Esophagus squamous epithelium (tissue), 5 donors: Measurements from ENCODE around the gene BUD23. TPM values are rescaled to one million over a fixed set of nuclear protein-coding genes. Genes with fewer than 3 reads are reported as not detected.

Experiments used
- DNase-seq: peaks from one replicate; lab custom pipeline; 2025; lab: John Stamatoyannopoulos, UW
- H3K27ac ChIP-seq, 4 donors: fragments of 200-600 bp; sonication (generic); one replicate each; pipeline ENCODE4 v1.5.1; 2016 to 2019; ENCODE audit warnings: mild to moderate bottlenecking in 1 of 4
- H3K27me3 ChIP-seq, 4 donors: fragments of 200-600 bp; sonication (generic); 1 replicate in 3 of 4; 2 replicates in 1 of 4; pipeline versions ENCODE4 v1.5.1 to v1.6.0; 2017 to 2021; ENCODE audit warnings: antibody characterized with exemption in 1 of 4
- H3K36me3 ChIP-seq, 3 donors: fragments of 200-600 bp; sonication (generic); one replicate each; pipeline ENCODE4 v1.5.1; 2016 to 2019
- H3K4me1 ChIP-seq, 3 donors: fragments of 200-600 bp; sonication (generic); one replicate each; pipeline ENCODE4 v1.5.1; 2017 to 2019
- H3K4me3 ChIP-seq, 4 donors: fragments of 200-600 bp; sonication (generic); 1 replicate in 3 of 4; 2 replicates in 1 of 4; pipeline ENCODE4 v1.5.1; 2016 to 2019; ENCODE audit warnings: mild to moderate bottlenecking in 2 of 4, moderate library complexity in 1 of 4
- H3K9me3 ChIP-seq, 3 donors: fragments of 200-600 bp; sonication (generic); one replicate each; pipeline ENCODE4 v1.5.1; 2016 to 2019
- POLR2A ChIP-seq, 4 donors: fragments of 450-650 bp; IDR thresholded peaks; one replicate each; pipeline ENCODE4 v1.6.1; 2017; ENCODE audit warnings: antibody characterized with exemption in 4 of 4, mild to moderate bottlenecking in 4 of 4, moderate library complexity in 3 of 4
- WGBS, 2 donors: methylation state at CpG; one replicate each; pipeline ENCODE4 v1.1.5; 2018; 5-methylcytosine and 5-hydroxymethylcytosine counted together
- intact Hi-C: fragments of 100-400 bp; cut with DNase I; formaldehyde crosslinking; loops from one replicate; pipeline ENCODE4 v1.15.0; 2022
- total RNA-seq, 4 donors: library from RNA; depleted of rRNA; stranded (reverse); fragments of >200 nt; gene quantifications; one replicate each; pipeline ENCODE4 v1.1.0, GENCODE V29; 2016
- TF ChIP-seq, protein P1 (sequence below), 6 experiments: fragments of 450-650 bp in 4 of 6; fragments of 200-600 bp in 2 of 6; sonication (generic) in 2 of 6; IDR thresholded peaks; one replicate each; pipeline ENCODE4 v1.5.1; 2016 to 2019; ENCODE audit warnings: antibody characterized with exemption in 6 of 6, mild to moderate bottlenecking in 4 of 6, moderate library complexity in 4 of 6
- donor health status: DM: yes; HTN: yes; CAD: no.

BUD23 gene
- total RNA-seq, 4 donors from 2014 or later: 24.9 to 44.7 (median 42.6) TPM

GRCh38 chr7:73668103-73668885 lies 15.1 kb upstream of the BUD23 start:
- WGBS, 2 donors: 6 to 8% methylated on average over 7 to 15 of the region's 52 CpGs
- peak overlapping the region; percentile 29 to 80 (median 60) for H3K4me3 ChIP-seq
- no peak for TF ChIP-seq POLR2A (IDR thresholded peaks at IDR 0.05)
- TF ChIP-seq, protein P1, sequence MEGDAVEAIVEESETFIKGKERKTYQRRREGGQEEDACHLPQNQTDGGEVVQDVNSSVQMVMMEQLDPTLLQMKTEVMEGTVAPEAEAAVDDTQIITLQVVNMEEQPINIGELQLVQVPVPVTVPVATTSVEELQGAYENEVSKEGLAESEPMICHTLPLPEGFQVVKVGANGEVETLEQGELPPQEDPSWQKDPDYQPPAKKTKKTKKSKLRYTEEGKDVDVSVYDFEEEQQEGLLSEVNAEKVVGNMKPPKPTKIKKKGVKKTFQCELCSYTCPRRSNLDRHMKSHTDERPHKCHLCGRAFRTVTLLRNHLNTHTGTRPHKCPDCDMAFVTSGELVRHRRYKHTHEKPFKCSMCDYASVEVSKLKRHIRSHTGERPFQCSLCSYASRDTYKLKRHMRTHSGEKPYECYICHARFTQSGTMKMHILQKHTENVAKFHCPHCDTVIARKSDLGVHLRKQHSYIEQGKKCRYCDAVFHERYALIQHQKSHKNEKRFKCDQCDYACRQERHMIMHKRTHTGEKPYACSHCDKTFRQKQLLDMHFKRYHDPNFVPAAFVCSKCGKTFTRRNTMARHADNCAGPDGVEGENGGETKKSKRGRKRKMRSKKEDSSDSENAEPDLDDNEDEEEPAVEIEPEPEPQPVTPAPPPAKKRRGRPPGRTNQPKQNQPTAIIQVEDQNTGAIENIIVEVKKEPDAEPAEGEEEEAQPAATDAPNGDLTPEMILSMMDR (IDR thresholded peaks at IDR 0.05): no peak
- H3K27me3 ChIP-seq: peaks cover 0 to 53% (median 0%) of the 10 kb centered on the region in 4 donors
- peak overlapping the region in 3 of 4 donors; percentile 32 to 57 (median 43) for H3K27ac ChIP-seq
- no peaks in the 10 kb centered on the region for H3K36me3 ChIP-seq
- DNase-seq: no peak
- intact Hi-C loops: loop anchor here (5.0 kb wide), 1 partner anchor 61 kb away; no protein-coding TSS in a partner anchor
- H3K4me1 ChIP-seq: peaks cover 7 to 22% (median 8%) of the 10 kb centered on the region in 3 donors
- peaks cover 0 to 5% (median 0%) of the 10 kb centered on the region in 3 donors for H3K9me3 ChIP-seq

DNA sequence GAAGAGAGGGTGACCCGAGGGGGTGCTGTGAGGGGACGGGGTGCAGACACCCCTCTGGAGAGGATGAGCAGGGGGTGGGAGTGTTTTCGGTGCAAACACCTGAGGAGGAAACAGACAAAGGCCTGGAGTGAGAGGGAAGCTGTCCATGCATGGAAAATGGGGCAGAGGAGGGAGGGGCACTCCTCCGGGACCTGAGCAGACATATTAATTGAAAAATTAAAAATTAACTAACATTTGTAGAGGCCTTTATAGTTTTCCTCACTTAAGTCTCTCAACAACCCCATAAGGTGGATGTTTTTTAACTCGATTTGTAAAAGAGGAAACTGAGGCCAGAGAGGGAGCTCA lies 14.5 kb upstream of the BUD23 start:
- H3K27me3 ChIP-seq: peaks cover 0 to 47% (median 0%) of the 10 kb centered on the region in 4 donors
- intact Hi-C loops: loop anchor here (5.0 kb wide), 1 partner anchor 62 kb away; no protein-coding TSS in a partner anchor
- H3K4me3 ChIP-seq: peak overlapping the region in 3 of 4 donors; percentile 51 to 80 (median 69)
- no peaks in the 10 kb centered on the region for H3K9me3 ChIP-seq
- no peaks in the 10 kb centered on the region for H3K36me3 ChIP-seq
- no peak for DNase-seq
- peaks cover 7 to 22% (median 8%) of the 10 kb centered on the region in 3 donors for H3K4me1 ChIP-seq
- TF ChIP-seq POLR2A (IDR thresholded peaks at IDR 0.05): no peak
- 27% methylated on average over 5 of the region's 5 CpGs for WGBS, 2 donors
- no peak overlapping the region for H3K27ac ChIP-seq

DNA sequence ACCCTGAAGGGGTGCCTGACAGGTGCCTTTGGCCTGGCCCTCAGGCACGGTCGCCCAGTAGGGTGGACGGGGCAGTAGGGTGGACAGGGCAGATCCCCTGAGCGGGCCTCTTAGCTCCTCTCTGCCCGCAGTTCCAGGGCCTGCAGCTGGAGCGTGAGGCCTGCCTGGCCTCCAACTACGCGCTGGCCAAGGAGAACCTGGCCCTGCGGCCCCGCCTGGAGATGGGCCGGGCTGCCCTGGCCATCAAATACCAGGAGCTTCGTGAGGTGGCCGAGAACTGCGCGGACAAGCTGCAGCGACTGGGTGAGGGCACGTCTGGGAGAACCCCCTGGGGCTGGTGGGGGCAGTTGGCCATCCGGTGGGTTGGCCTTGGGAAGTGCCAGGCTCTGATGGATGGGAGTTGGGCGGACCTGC lies 14.1 kb upstream of the BUD23 start:
- Histone ChIP-seq H3K4me3 (no peak overlapping the region), H3K27ac (no peak overlapping the region), H3K27me3 (peaks cover 0 to 43% (median 0%) of the 10 kb centered on the region in 4 donors), H3K4me1 (peaks cover 7 to 22% (median 8%) of the 10 kb centered on the region in 3 donors), H3K36me3 (no peaks in the 10 kb centered on the region), H3K9me3 (no peaks in the 10 kb centered on the region)
- no peak for DNase-seq
- WGBS, 2 donors: 79 to 100% methylated on average over 2 to 8 of the region's 19 CpGs
- intact Hi-C loops: loop anchor here (5.0 kb wide), 1 partner anchor 62 kb away; no protein-coding TSS in a partner anchor
- no peak for TF ChIP-seq POLR2A (IDR thresholded peaks at IDR 0.05)
- TF ChIP-seq, protein P1 (IDR thresholded peaks at IDR 0.05): no peak

GRCh38 chr7:73669858-73670385 lies 13.5 kb upstream of the BUD23 start:
- no peak overlapping the region for H3K4me3 ChIP-seq
- H3K27me3 ChIP-seq: peaks cover 0 to 37% (median 0%) of the 10 kb centered on the region in 4 donors
- no peaks in the 10 kb centered on the region for H3K9me3 ChIP-seq
- H3K27ac ChIP-seq: no peak overlapping the region
- DNase-seq: no peak
- TF ChIP-seq, protein P1 (IDR thresholded peaks at IDR 0.05): no peak
- TF ChIP-seq POLR2A (IDR thresholded peaks at IDR 0.05): no peak
- H3K36me3 ChIP-seq: no peaks in the 10 kb centered on the region
- WGBS, 2 donors: 87 to 91% methylated on average over 3 to 6 of the region's 12 CpGs
- H3K4me1 ChIP-seq: peaks cover 7 to 22% (median 8%) of the 10 kb centered on the region in 3 donors
- intact Hi-C loops: loop anchor here (5.0 to 10.0 kb wide), 2 partner anchors 55 to 63 kb away; no protein-coding TSS in a partner anchor

GRCh38 chr7:73671322-73671661 lies 12.1 kb upstream of the BUD23 start:
- H3K4me1 ChIP-seq: peaks cover 7 to 22% (median 8%) of the 10 kb centered on the region in 3 donors
- intact Hi-C loops: loop anchor here (10.0 kb wide), 1 partner anchor 54 kb away; no protein-coding TSS in a partner anchor
- H3K9me3 ChIP-seq: no peaks in the 10 kb centered on the region
- DNase-seq: no peak
- H3K4me3 ChIP-seq: no peak overlapping the region
- TF ChIP-seq, protein P1 (IDR thresholded peaks at IDR 0.05): no peak
- TF ChIP-seq POLR2A (IDR thresholded peaks at IDR 0.05): no peak
- H3K27me3 ChIP-seq: peaks cover 0 to 24% (median 0%) of the 10 kb centered on the region in 4 donors
- H3K36me3 ChIP-seq: no peaks in the 10 kb centered on the region
- no CpG with 5 or more reads among the region's 12 CpGs for WGBS, 2 donors
- no peak overlapping the region for H3K27ac ChIP-seq
